GM23338 (cell line): ENCODE data around the gene DPH7. TPM values are rescaled to one million over a fixed set of nuclear protein-coding genes. Genes with fewer than 3 reads are reported as not detected.

Source experiments
- ATAC-seq: fragments of 200-7000 bp; cut with Tn5 transposase; 3 replicates; pipeline ENCODE4 v1.9.1; 2020
- DNase-seq: peaks from one replicate; pipeline ENCODE4 v3.0.0-alpha.2; 2015; ENCODE audit warnings: low spot score
- H2AFZ ChIP-seq: fragments of 200-600 bp; sonication (generic); 2 replicates; pipeline ENCODE4 v1.8.0; 2016; ENCODE audit warnings: antibody characterized with exemption, mild to moderate bottlenecking, moderate library complexity
- H3F3A ChIP-seq: fragments of 200-600 bp; sonication (generic); replicated peaks from 2 replicates; pipeline ENCODE4 v1.8.0; 2017; ENCODE audit warnings: antibody characterized with exemption, mixed run types, low read depth
- H3K27ac ChIP-seq: fragments of 200-600 bp; sonication (generic); 2 replicates; pipeline ENCODE4 v1.6.1; 2016; ENCODE audit warnings: low read depth
- H3K27me3 ChIP-seq: fragments of 200-600 bp; sonication (generic); 2 replicates; pipeline ENCODE4 v1.8.0; 2016; ENCODE audit warnings: mild to moderate bottlenecking, mixed run types, moderate library complexity; ENCODE audit not compliant: insufficient read depth
- H3K36me3 ChIP-seq: fragments of 200-600 bp; sonication (generic); 2 replicates; pipeline ENCODE4 v1.8.0; 2016; ENCODE audit warnings: mild to moderate bottlenecking; ENCODE audit not compliant: insufficient read depth
- H3K4me1 ChIP-seq: fragments of 200-600 bp; sonication (generic); 2 replicates; pipeline ENCODE4 v1.8.0; 2016; ENCODE audit warnings: mild to moderate bottlenecking, moderate library complexity; ENCODE audit not compliant: insufficient read depth
- H3K4me2 ChIP-seq: fragments of 200-600 bp; sonication (generic); 2 replicates; pipeline ENCODE4 v1.7.1; 2017; ENCODE audit warnings: mixed run types
- H3K4me3 ChIP-seq: fragments of 200-600 bp; sonication (generic); 2 replicates; pipeline ENCODE4 v1.6.1; 2016; ENCODE audit warnings: mixed run types
- H3K79me2 ChIP-seq: fragments of 200-600 bp; sonication (generic); replicated peaks from 2 replicates; pipeline ENCODE4 v1.8.0; 2017; ENCODE audit warnings: mild to moderate bottlenecking; ENCODE audit not compliant: insufficient read depth
- H3K9me2 ChIP-seq: fragments of 200-600 bp; sonication (generic); 2 replicates; pipeline ENCODE4 v1.8.0; 2017; ENCODE audit not compliant: insufficient read depth
- H4K20me1 ChIP-seq: fragments of 200-600 bp; sonication (generic); replicated peaks from 2 replicates; pipeline ENCODE4 v1.8.0; 2017; ENCODE audit warnings: mild to moderate bottlenecking; ENCODE audit not compliant: insufficient read depth
- H3K27ac Mint-ChIP-seq: 2 replicates; pipeline ENCODE4 v1.8.0; 2020; ENCODE audit warnings: inconsistent platforms, mild to moderate bottlenecking, moderate library complexity, mixed read lengths
- H3K27me3 Mint-ChIP-seq: 3 replicates; pipeline ENCODE4 v1.8.0; 2022; ENCODE audit warnings: low read depth, mild to moderate bottlenecking, moderate library complexity, mixed read lengths, inconsistent platforms; ENCODE audit not compliant: insufficient read depth, poor library complexity
- H3K36me3 Mint-ChIP-seq: 3 replicates; pipeline ENCODE4 v1.8.0; 2021; ENCODE audit warnings: low read depth, mild to moderate bottlenecking, inconsistent platforms, moderate library complexity, mixed read lengths
- H3K4me1 Mint-ChIP-seq: 3 replicates; pipeline ENCODE4 v1.8.0; 2020; ENCODE audit warnings: mild to moderate bottlenecking, inconsistent platforms, mixed read lengths
- H3K4me3 Mint-ChIP-seq: 3 replicates; pipeline ENCODE4 v1.8.0; 2021; ENCODE audit warnings: moderate library complexity, mild to moderate bottlenecking, inconsistent platforms, mixed read lengths
- H3K9me3 Mint-ChIP-seq: 3 replicates; pipeline ENCODE4 v1.8.0; 2020; ENCODE audit warnings: moderate library complexity, mild to moderate bottlenecking, inconsistent platforms, mixed read lengths
- CREB1 ChIP-seq: fragments of 250-450 bp; sonication (Bioruptor Pico); IDR thresholded peaks from 2 replicates; pipeline ENCODE4 v1.5.0; 2020; ENCODE audit warnings: low read depth, mild to moderate bottlenecking, moderate library complexity
- EZH2 ChIP-seq: fragments of 200-600 bp; sonication (generic); IDR thresholded peaks from one replicate; pipeline ENCODE4 v1.8.0; 2017; ENCODE audit warnings: antibody characterized with exemption, mild to moderate bottlenecking, low read depth; ENCODE audit not compliant: unreplicated experiment
- EZH2phosphoT487 ChIP-seq: fragments of 200-600 bp; sonication (generic); IDR thresholded peaks from one replicate; pipeline ENCODE4 v1.8.1; 2018; ENCODE audit warnings: antibody characterized with exemption; ENCODE audit not compliant: unreplicated experiment
- JUNB ChIP-seq: IDR thresholded peaks from one replicate; pipeline ENCODE4 v1.6.1; 2016; ENCODE audit warnings: antibody characterized with exemption; ENCODE audit not compliant: unreplicated experiment
- NANOG ChIP-seq: IDR thresholded peaks from 2 replicates; pipeline ENCODE4 v1.6.1; 2016; ENCODE audit warnings: antibody characterized with exemption, borderline replicate concordance
- POLR2AphosphoS5 ChIP-seq: IDR thresholded peaks from 2 replicates; pipeline ENCODE4 v1.6.1; 2016; ENCODE audit warnings: antibody characterized with exemption, low read depth
- REST ChIP-seq: IDR thresholded peaks from one replicate; pipeline ENCODE4 v1.6.1; 2018; ENCODE audit warnings: antibody characterized with exemption; ENCODE audit not compliant: unreplicated experiment
- STAT1 ChIP-seq: IDR thresholded peaks from one replicate; pipeline ENCODE4 v1.6.1; 2016; ENCODE audit warnings: antibody characterized with exemption; ENCODE audit not compliant: unreplicated experiment
- ZNF114 ChIP-seq: fragments of 250-450 bp; sonication (Bioruptor Pico); IDR thresholded peaks from 2 replicates; pipeline ENCODE4 v1.5.0; 2020; ENCODE audit warnings: mild to moderate bottlenecking, moderate library complexity
- ZNF331 ChIP-seq: fragments of 250-450 bp; sonication (Bioruptor Pico); IDR thresholded peaks from 2 replicates; pipeline ENCODE4 v1.5.0; 2020; ENCODE audit warnings: low read depth, mild to moderate bottlenecking, moderate library complexity
- ZNF462 ChIP-seq: fragments of 250-450 bp; sonication (Bioruptor Pico); IDR thresholded peaks from 2 replicates; pipeline ENCODE4 v1.5.0; 2020; ENCODE audit warnings: mild to moderate bottlenecking, moderate library complexity
- polyA plus RNA-seq: library from polyadenylated mRNA; unstranded; fragments of >200 nt; fragmentation: Nextera tagmentation; extraction: Ambion mirVana; gene quantifications from 2 replicates; pipeline ENCODE4 v1.2.1, GENCODE V29; 2016
- total RNA-seq: library from RNA; depleted of rRNA; stranded (reverse); fragments of >200 nt; shearing (Covaris generic); gene quantifications from 2 replicates; pipeline ENCODE4 v1.2.3, GENCODE V29; 2014
- TF ChIP-seq, protein P1 (sequence below): IDR thresholded peaks from 2 replicates; pipeline ENCODE4 v1.6.1; 2016; ENCODE audit warnings: antibody characterized with exemption
- TF ChIP-seq, protein P2 (sequence below), 2 experiments: fragments of 200-600 bp in 1 of 2; sonication (generic) in 1 of 2; conservative IDR thresholded peaks; 2 replicates each; pipeline versions ENCODE4 v1.5.1 to v1.6.1; 2016 to 2017; ENCODE audit warnings: antibody characterized with exemption in 2 of 2, low read depth in 2 of 2, mild to moderate bottlenecking in 2 of 2, moderate library complexity in 1 of 2

DPH7 gene
- total and polyA plus RNA-seq, 2 experiments from 2014 or later: 44.5 to 68.8 TPM

- ATAC-seq (no peak), DNase-seq (no peak)
- Mint-ChIP-seq H3K4me1 (peaks cover 5% of the 10 kb centered on the region; the same call in 2 of the 3 replicates), H3K4me3 (peak overlapping the region; percentile 88), H3K9me3 (peaks cover 2% of the 10 kb centered on the region; the same call in 1 of the 3 replicates), H3K27me3 (peaks cover 15% of the 10 kb centered on the region), H3K27ac (no peak overlapping the region), H3K36me3 (peaks cover 46% of the 10 kb centered on the region)
- Histone ChIP-seq H3K27me3 (no peaks in the 10 kb centered on the region), H4K20me1 (peaks cover 14% of the 10 kb centered on the region; the same call in 1 of the 2 replicates), H3K36me3 (peaks cover 15% of the 10 kb centered on the region), H3K4me1 (peaks cover 9% of the 10 kb centered on the region), H3K27ac (no peak overlapping the region), H3K4me3 (peak overlapping the region; percentile 79), H3K9me2 (no peaks in the 10 kb centered on the region), H3K79me2 (peaks cover 17% of the 10 kb centered on the region), H3F3A (0 out of 2 replicates have a peak, but pooled peaks cover 7% of the 10 kb centered on the region), H3K4me2 (peak overlapping the region; percentile 87), H2AFZ (no peak overlapping the region)
- TF ChIP-seq ZNF462 (CRISPR knock-in tag): no peak
- TF ChIP-seq STAT1: no peak
- TF ChIP-seq, protein P1, sequence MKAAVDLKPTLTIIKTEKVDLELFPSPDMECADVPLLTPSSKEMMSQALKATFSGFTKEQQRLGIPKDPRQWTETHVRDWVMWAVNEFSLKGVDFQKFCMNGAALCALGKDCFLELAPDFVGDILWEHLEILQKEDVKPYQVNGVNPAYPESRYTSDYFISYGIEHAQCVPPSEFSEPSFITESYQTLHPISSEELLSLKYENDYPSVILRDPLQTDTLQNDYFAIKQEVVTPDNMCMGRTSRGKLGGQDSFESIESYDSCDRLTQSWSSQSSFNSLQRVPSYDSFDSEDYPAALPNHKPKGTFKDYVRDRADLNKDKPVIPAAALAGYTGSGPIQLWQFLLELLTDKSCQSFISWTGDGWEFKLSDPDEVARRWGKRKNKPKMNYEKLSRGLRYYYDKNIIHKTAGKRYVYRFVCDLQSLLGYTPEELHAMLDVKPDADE: no peak
- no peak for TF ChIP-seq CREB1 (CRISPR knock-in tag)
- no peak for TF ChIP-seq NANOG
- TF ChIP-seq POLR2AphosphoS5: no peak
- TF ChIP-seq EZH2: no peak
- TF ChIP-seq ZNF331 (CRISPR knock-in tag): no peak
- TF ChIP-seq EZH2phosphoT487: no peak
- no peak for TF ChIP-seq ZNF114 (CRISPR knock-in tag)
- TF ChIP-seq JUNB: no peak
- TF ChIP-seq, protein P2, sequence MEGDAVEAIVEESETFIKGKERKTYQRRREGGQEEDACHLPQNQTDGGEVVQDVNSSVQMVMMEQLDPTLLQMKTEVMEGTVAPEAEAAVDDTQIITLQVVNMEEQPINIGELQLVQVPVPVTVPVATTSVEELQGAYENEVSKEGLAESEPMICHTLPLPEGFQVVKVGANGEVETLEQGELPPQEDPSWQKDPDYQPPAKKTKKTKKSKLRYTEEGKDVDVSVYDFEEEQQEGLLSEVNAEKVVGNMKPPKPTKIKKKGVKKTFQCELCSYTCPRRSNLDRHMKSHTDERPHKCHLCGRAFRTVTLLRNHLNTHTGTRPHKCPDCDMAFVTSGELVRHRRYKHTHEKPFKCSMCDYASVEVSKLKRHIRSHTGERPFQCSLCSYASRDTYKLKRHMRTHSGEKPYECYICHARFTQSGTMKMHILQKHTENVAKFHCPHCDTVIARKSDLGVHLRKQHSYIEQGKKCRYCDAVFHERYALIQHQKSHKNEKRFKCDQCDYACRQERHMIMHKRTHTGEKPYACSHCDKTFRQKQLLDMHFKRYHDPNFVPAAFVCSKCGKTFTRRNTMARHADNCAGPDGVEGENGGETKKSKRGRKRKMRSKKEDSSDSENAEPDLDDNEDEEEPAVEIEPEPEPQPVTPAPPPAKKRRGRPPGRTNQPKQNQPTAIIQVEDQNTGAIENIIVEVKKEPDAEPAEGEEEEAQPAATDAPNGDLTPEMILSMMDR (conservative IDR thresholded peaks at IDR 0.05; ENCODE audit: low read depth in 2 of 2): no peak
- no peak for TF ChIP-seq REST
Measured at GRCh38 chr9:137588891-137589290, 10.2 kb upstream of the DPH7 start.
